ENCODE results near the gene RNF208.

Gene RNF208

GRCh38 chr9:137175345-137175961 is 46.6 kb downstream of the RNF208 start:
- DNase-seq (ENCODE audit: low spot score) = no peak

- DNase-seq (ENCODE audit: low spot score) = no peak
These were observed 47.2 kb downstream of the RNF208 start for GRCh38 chr9:137174722-137175293.

GRCh38 chr9:137173796-137174664 is 48.0 kb downstream of the RNF208 start:
- no peak for DNase-seq (ENCODE audit: low spot score)

DNA sequence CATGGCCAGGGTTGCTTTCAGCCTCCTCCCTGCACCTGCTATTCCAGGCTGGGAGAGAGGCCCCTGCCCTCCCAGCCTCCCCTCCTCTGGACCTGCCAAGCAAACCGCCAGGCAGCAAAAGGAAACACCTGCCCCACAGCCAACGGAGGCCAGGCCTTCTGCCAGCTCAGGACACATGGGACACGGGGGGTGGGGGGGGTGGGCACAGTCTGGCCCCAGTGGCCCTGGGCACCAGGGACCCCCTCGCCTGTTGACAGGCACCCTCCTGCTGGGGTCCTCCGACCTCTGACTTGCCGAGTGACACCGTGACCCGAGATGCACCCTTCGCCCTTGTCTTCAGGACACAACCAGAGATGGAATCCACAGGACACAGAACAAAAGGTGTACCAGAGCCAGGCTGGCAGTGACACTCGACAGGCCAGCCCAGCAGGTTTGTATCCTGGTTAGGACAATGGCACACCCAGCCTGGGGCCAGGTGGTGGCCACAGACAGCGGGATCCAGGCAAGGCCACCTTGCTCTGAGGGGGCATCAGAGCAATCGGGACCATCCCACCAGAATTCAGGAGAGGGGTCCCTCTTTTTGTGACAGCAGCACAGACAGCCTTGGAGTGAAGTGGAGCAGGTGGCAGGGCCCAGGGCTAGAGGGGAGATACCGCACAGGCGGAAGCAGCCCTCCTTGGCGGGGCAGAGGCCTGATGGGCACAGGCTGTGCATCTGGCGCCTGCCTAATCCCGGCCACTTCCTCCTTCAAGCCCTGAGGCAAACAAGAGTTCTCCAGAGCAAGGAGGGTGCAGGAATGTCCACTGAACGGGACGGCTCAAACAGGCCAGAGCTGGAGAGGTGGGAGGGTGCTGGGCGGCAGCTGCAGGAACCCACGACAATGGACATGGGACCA is 48.9 kb downstream of the RNF208 start:
- no peak for DNase-seq (ENCODE audit: low spot score)

DNA sequence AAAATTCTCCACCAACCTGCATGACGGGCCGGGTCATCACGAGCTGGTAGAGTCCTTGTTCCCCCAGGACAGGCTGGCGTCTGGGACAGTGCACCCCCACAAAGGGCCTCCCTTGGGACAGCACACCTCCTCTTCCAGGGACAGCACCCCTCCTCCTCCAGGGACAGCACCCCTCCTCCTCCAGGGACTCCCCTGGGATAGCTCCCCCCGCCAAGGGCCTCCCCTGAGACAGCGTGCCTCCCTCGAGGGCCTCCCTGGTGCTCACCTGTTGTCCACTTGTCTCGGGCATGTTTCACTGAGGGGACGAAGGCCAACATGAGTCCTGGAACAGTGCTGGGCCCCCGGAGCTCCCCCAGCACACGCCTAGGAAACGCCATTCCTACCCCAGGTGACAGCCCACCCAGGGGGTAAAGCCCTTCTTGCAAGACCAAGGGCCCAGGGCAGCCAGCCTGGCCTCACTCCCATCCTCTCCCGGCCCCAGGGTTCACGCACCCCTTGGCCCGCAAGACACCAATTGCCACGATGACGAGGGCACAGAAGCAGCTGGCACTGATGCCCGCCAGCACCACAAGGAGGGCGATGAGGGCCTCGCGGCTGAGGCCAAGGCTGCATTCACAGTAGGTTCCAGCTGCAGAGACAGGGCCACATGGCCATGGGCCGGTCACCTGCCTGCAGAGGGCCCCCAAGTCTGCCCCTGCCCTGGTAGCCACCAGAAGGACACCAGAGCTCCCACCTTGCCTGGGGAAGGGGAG is 50.7 kb downstream of the RNF208 start:
- DNase-seq (ENCODE audit: low spot score) = no peak

- DNase-seq (ENCODE audit: low spot score) = no peak
These were observed 51.4 kb downstream of the RNF208 start for GRCh38 chr9:137170486-137171148.
